Measurements from ENCODE around the gene CRY2.
"Not testable (repeated sequence)": the region's sequence is repeated elsewhere in the genome, so short reads cannot be mapped to it uniquely, and the experiment has no call there.

The CRY2 gene

DNA sequence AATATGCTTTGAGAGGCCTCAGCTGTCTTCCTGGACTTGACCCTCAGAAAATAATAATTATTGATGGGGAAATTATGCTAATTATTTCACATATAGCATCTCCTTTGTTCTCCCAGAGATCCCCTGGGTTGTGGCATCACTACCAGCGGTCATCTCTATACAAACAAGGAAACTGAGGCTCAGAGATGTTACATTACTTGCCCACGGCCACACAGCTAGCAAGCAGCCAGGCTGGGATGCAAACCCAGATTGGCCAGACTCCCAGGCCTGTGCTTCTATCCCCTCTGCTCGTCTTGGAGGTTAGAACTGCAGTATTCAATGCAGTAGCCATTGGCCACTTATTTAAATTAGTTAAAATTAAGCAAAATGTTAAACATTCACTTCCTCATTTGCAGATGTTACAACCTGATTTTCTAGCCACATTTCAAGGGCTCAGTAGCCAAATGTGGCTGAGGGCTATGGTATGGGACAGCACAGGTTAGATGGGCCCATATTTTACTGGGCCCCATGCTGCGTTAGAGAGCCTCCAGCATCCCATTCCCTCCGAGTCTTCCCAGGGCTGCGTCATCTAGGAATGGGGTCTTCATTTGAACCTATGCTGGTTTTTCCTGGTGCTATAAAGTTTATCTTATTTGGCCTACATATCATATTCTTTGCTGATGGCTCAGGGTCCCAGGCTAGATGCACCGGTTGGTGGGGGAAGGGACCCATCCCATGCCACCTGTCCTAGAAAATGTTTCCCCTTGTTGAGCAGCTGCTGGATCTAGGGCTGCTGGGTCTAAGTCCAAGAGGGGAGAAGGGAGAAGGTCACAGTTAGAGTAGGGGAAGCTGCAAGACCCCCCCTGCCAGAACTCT is 40.1 kb upstream of the CRY2 start:
- no peak overlapping the region for H2BK120ac ChIP-seq (ENCODE audit: low read depth, low read length)
- no peak overlapping the region for H3K9ac ChIP-seq (ENCODE audit: low read depth, low read length, poor library complexity)
- H3K18ac ChIP-seq (ENCODE audit: low read length), result no peak overlapping the region
- no peak for DNase-seq (ENCODE audit: low spot score)
- no peak overlapping the region for H4K91ac ChIP-seq (ENCODE audit: low read depth, low read length, poor library complexity)
- H3K4me3 ChIP-seq (ENCODE audit: low read length in 2 of 2), result no peak overlapping the region
- no peak overlapping the region for H3K23ac ChIP-seq (ENCODE audit: low read depth, low read length, poor library complexity)
- peaks cover 3% of the 10 kb centered on the region for H3K79me1 ChIP-seq (ENCODE audit: low read depth, low read length)
- no peak overlapping the region for H3K4me2 ChIP-seq (ENCODE audit: insufficient read depth, low read length, poor library complexity, severe bottlenecking)
- H3K27ac ChIP-seq (replicated peaks; ENCODE audit: low read length), result no peak overlapping the region
- no peak overlapping the region for H3K4ac ChIP-seq (ENCODE audit: low read length)
- no CpG with 5 or more reads among the region's 7 CpGs for WGBS, 2 donors (ENCODE audit: extremely low coverage in 2 of 2, insufficient read length in 2 of 2, insufficient replicate concordance in 1 of 2)
- H3K4me1 ChIP-seq (ENCODE audit: control insufficient read depth in 2 of 2, insufficient read depth in 1 of 2, low read depth in 1 of 2, low read length in 2 of 2), result peaks cover 8 to 12% of the 10 kb centered on the region in 2 donors
- H2BK12ac ChIP-seq (ENCODE audit: low read length), result no peak overlapping the region
- no peak overlapping the region for H4K8ac ChIP-seq (ENCODE audit: low read depth, low read length)
- H2BK5ac ChIP-seq (ENCODE audit: low read length), result no peak overlapping the region
- H3K9me3 ChIP-seq (replicated peaks in 1 of 2; ENCODE audit: control insufficient read depth in 2 of 2, insufficient read depth in 1 of 2, low read depth in 1 of 2, low read length in 2 of 2), result no peaks in the 10 kb centered on the region
- H3K27me3 ChIP-seq (ENCODE audit: control insufficient read depth in 3 of 3, insufficient read depth in 3 of 3, low read depth in 1 of 3, low read length in 3 of 3), result peaks cover 0 to 24% (median 15%) of the 10 kb centered on the region in 3 experiments
- peaks cover 14 to 33% of the 10 kb centered on the region in 2 donors for H3K36me3 ChIP-seq (replicated peaks in 1 of 2; ENCODE audit: control insufficient read depth in 2 of 2, insufficient read depth in 2 of 2, low read length in 2 of 2)
- H3K14ac ChIP-seq (ENCODE audit: low read length), result no peak overlapping the region
- H2BK15ac ChIP-seq (ENCODE audit: low read length), result no peak overlapping the region
- H2AK5ac ChIP-seq (ENCODE audit: low read depth, low read length), result no peak overlapping the region
- H2AFZ ChIP-seq (ENCODE audit: low read length), result no peak overlapping the region

DNA sequence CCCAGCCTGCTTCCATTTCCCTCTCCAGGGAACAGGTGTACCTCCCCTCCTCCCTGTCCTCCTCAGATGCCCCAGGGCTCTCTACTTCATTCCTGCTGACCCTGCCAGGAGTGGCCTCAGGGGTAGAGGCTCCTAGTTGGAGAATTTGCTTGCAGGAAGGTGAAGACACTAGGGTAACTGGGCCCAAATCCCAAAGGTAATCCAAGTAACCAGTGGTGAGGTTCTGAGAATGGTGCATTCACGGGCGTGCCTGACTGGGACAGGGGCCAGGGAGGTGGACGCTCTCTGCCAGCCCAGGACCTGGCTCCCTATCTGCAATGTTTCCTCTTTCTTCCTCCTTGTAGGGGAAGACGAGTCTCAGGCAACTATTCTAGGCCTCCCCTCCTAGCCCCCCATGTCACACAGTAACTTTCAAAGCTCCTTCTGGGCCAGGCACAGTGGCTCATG is 39.5 kb upstream of the CRY2 start:
- H3K36me3 ChIP-seq (replicated peaks in 1 of 2; ENCODE audit: control insufficient read depth in 2 of 2, insufficient read depth in 2 of 2, low read length in 2 of 2), result peaks cover 15 to 35% of the 10 kb centered on the region in 2 donors
- no peak overlapping the region for H3K4ac ChIP-seq (ENCODE audit: low read length)
- H3K9ac ChIP-seq (ENCODE audit: low read depth, low read length, poor library complexity), result no peak overlapping the region
- DNase-seq (ENCODE audit: low spot score), result no peak
- H2AK5ac ChIP-seq (ENCODE audit: low read depth, low read length), result no peak overlapping the region
- H3K4me1 ChIP-seq (ENCODE audit: control insufficient read depth in 2 of 2, insufficient read depth in 1 of 2, low read depth in 1 of 2, low read length in 2 of 2), result peaks cover 8 to 12% of the 10 kb centered on the region in 2 donors
- H4K91ac ChIP-seq (ENCODE audit: low read depth, low read length, poor library complexity), result no peak overlapping the region
- no peak overlapping the region for H3K4me2 ChIP-seq (ENCODE audit: insufficient read depth, low read length, poor library complexity, severe bottlenecking)
- H2BK120ac ChIP-seq (ENCODE audit: low read depth, low read length), result no peak overlapping the region
- H2AFZ ChIP-seq (ENCODE audit: low read length), result no peak overlapping the region
- no peak overlapping the region for H3K18ac ChIP-seq (ENCODE audit: low read length)
- H2BK5ac ChIP-seq (ENCODE audit: low read length), result no peak overlapping the region
- no peak overlapping the region for H3K14ac ChIP-seq (ENCODE audit: low read length)
- H3K27ac ChIP-seq (replicated peaks; ENCODE audit: low read length), result no peak overlapping the region
- peaks cover 0 to 17% (median 10%) of the 10 kb centered on the region in 3 experiments for H3K27me3 ChIP-seq (ENCODE audit: control insufficient read depth in 3 of 3, insufficient read depth in 3 of 3, low read depth in 1 of 3, low read length in 3 of 3)
- no CpG with 5 or more reads among the region's 4 CpGs for WGBS, 2 donors (ENCODE audit: extremely low coverage in 2 of 2, insufficient read length in 2 of 2, insufficient replicate concordance in 1 of 2)
- no peak overlapping the region for H2BK15ac ChIP-seq (ENCODE audit: low read length)
- no peak overlapping the region for H4K8ac ChIP-seq (ENCODE audit: low read depth, low read length)
- H3K79me1 ChIP-seq (ENCODE audit: low read depth, low read length), result peaks cover 3% of the 10 kb centered on the region
- H3K9me3 ChIP-seq (replicated peaks in 1 of 2; ENCODE audit: control insufficient read depth in 2 of 2, insufficient read depth in 1 of 2, low read depth in 1 of 2, low read length in 2 of 2), result no peaks in the 10 kb centered on the region
- H2BK12ac ChIP-seq (ENCODE audit: low read length), result no peak overlapping the region
- no peak overlapping the region for H3K23ac ChIP-seq (ENCODE audit: low read depth, low read length, poor library complexity)
- H3K4me3 ChIP-seq (ENCODE audit: low read length in 2 of 2), result no peak overlapping the region

GRCh38 chr11:45808427-45808826 is 38.8 kb upstream of the CRY2 start:
- DNase-seq (ENCODE audit: low spot score); H3K14ac ChIP-seq (ENCODE audit: low read length); H4K91ac ChIP-seq (ENCODE audit: low read depth, low read length, poor library complexity); H3K18ac ChIP-seq (ENCODE audit: low read length); H2AFZ ChIP-seq (ENCODE audit: low read length); H3K4ac ChIP-seq (ENCODE audit: low read length); H2BK5ac ChIP-seq (ENCODE audit: low read length); H3K9me3 ChIP-seq (replicated peaks in 1 of 2; ENCODE audit: control insufficient read depth in 2 of 2, insufficient read depth in 1 of 2, low read depth in 1 of 2, low read length in 2 of 2); H4K8ac ChIP-seq (ENCODE audit: low read depth, low read length); H2BK12ac ChIP-seq (ENCODE audit: low read length); H3K9ac ChIP-seq (ENCODE audit: low read depth, low read length, poor library complexity); H3K79me1 ChIP-seq (ENCODE audit: low read depth, low read length); H3K4me3 ChIP-seq (ENCODE audit: low read length in 2 of 2); H3K4me2 ChIP-seq (ENCODE audit: insufficient read depth, low read length, poor library complexity, severe bottlenecking); H2AK5ac ChIP-seq (ENCODE audit: low read depth, low read length); H2BK15ac ChIP-seq (ENCODE audit: low read length); H2BK120ac ChIP-seq (ENCODE audit: low read depth, low read length); H3K23ac ChIP-seq (ENCODE audit: low read depth, low read length, poor library complexity); H3K27ac ChIP-seq (replicated peaks; ENCODE audit: low read length): not testable (repeated sequence)
- Histone ChIP-seq H3K4me1 (ENCODE audit: control insufficient read depth in 2 of 2, insufficient read depth in 1 of 2, low read depth in 1 of 2, low read length in 2 of 2) (peaks cover 8 to 12% of the 10 kb centered on the region in 2 donors), H3K27me3 (ENCODE audit: control insufficient read depth in 3 of 3, insufficient read depth in 3 of 3, low read depth in 1 of 3, low read length in 3 of 3) (peaks cover 0 to 11% (median 5%) of the 10 kb centered on the region in 3 experiments), H3K36me3 (replicated peaks in 1 of 2; ENCODE audit: control insufficient read depth in 2 of 2, insufficient read depth in 2 of 2, low read length in 2 of 2) (peaks cover 15 to 35% of the 10 kb centered on the region in 2 donors)
- WGBS, 2 donors (ENCODE audit: extremely low coverage in 2 of 2, insufficient read length in 2 of 2, insufficient replicate concordance in 1 of 2), result no CpG with 5 or more reads among the region's 6 CpGs
